ENCODE results near the gene TNF.
"Not testable (repeated sequence)": the region's sequence is repeated elsewhere in the genome, so short reads cannot be mapped to it uniquely, and the experiment has no call there.

Gene TNF

GRCh38 chr6:31586008-31586407, 10.6 kb downstream of the TNF start, which contains the start of gene LST1:
LST1 (plus strand) TSS chr6:31586277; CDS start chr6:31587300, 1,023 bp downstream.
- Mint-ChIP-seq H3K27ac (peak within 1 kb of the TSS; percentile 83), H3K4me3 (peak within 1 kb of the TSS; percentile 76), H3K4me1 (peaks cover 74% of the 10 kb centered on the region), H3K36me3 (peaks cover 47% of the 10 kb centered on the region), H3K9me3 (no peaks in the 10 kb centered on the region)
- ATAC-seq (peak; percentile 17), DNase-seq (ENCODE audit: low spot score in 2 of 2) (no peak)

- peaks cover 40% of the 10 kb centered on the region for H3K36me3 Mint-ChIP-seq
- DNase-seq (ENCODE audit: low spot score in 2 of 2) (no peak), ATAC-seq (peak; percentile 27)
- peak overlapping the region; percentile 76 for H3K4me3 Mint-ChIP-seq
- H3K27ac Mint-ChIP-seq: peak overlapping the region; percentile 83
- no peaks in the 10 kb centered on the region for H3K9me3 Mint-ChIP-seq
- peaks cover 70% of the 10 kb centered on the region for H3K4me1 Mint-ChIP-seq
Measured at GRCh38 chr6:31586599-31587281, 11.4 kb downstream of the TNF start.

DNA sequence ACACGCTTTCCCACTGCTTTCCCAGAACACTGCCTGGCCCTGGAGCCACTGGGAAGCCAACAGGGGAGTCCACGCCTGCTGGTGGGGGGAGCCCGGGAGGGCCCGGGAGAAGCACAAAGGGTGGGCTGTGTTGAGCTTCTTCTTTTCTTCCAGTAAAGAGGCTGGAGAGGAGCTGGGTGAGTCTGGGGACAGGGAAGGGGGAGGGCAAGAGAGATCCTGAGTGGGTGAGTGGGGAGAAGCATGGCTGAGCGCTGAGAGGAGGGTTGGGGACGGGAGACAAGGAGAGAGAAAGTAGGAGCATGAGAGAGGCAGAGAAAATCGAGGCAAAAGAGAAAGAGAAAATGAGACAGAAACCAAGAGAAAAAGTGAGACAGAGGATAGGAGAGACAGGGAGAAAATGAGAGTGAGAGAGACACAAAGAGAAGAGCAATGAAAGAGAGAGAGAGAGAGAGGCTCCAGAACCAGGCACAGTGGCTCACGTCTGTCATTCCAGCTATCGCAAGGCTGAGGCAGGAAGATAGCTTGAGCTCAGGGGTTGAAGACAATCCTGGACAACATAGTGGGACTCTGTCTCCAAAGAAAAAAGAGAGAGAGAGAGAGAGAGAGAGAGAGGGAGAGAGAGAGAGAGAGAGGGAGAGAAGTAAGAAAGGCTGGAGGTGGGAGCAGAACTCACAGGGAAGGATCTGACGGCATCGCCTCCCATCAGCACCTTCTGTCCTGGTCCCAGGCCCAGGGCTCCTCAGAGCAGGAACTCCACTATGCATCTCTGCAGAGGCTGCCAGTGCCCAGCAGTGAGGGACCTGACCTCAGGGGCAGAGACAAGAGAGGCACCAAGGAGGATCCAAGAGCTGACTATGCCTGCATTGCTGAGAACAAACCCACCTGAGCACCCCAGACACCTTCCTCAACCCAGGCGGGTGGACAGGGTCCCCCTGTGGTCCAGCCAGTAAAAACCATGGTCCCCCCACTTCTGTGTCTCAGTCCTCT, 12.7 kb downstream of the TNF start:
- peak; percentile 19 for ATAC-seq

DNA sequence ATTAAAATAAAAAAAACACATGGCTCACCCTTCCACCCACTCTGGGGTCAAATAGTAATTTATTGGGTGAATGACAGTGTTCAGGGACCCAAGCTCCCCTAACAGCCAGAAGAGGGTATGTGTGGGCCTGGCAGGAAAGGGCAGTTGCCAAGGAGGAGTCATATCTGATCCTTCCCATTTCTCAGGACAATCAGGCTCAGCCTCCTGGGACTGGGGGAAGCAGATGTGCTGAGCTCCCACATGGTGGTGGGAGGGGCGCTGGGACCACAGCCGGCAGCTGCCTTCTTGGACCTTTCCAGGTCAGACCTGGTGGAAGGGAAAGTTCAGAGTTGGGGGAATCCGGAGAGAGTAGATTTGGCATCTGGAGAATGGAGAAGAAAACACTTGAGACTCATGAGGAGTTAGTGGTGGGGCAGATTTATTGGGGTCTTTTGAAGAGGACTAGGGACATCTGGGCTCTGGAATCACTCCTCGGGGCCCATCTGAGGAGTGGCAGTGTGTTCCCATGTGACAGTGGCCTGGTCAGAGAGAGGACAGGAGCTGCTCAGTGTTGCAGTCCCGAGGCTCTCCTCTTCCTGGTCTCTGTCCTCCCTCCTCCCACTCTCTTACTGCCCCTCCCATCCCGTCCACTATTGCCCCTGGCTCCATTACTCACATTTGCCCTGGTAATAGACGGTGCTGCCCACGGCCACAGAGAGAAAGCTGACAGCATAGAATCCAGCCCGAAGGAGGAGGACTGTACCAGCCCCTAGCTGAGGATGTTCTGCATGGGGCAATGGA, 13.7 kb downstream of the TNF start:
- Mint-ChIP-seq H3K4me3 (peak overlapping the region; percentile 76), H3K4me1 (peaks cover 73% of the 10 kb centered on the region), H3K9me3 (no peaks in the 10 kb centered on the region), H3K27ac (peak overlapping the region; percentile 91), H3K36me3 (peaks cover 60% of the 10 kb centered on the region)
- no peak for DNase-seq (ENCODE audit: low spot score in 2 of 2)
- ATAC-seq: peak; percentile 14

More for the DNA sequence above, 12.7 kb downstream of the TNF start:
- peaks cover 51% of the 10 kb centered on the region for H3K36me3 Mint-ChIP-seq
- H3K4me1 Mint-ChIP-seq: peaks cover 67% of the 10 kb centered on the region
- DNase-seq (ENCODE audit: low spot score in 2 of 2): no peak
- H3K27ac Mint-ChIP-seq: peak overlapping the region; percentile 83
- peak overlapping the region; percentile 76 for H3K4me3 Mint-ChIP-seq
- no peaks in the 10 kb centered on the region for H3K9me3 Mint-ChIP-seq

DNA sequence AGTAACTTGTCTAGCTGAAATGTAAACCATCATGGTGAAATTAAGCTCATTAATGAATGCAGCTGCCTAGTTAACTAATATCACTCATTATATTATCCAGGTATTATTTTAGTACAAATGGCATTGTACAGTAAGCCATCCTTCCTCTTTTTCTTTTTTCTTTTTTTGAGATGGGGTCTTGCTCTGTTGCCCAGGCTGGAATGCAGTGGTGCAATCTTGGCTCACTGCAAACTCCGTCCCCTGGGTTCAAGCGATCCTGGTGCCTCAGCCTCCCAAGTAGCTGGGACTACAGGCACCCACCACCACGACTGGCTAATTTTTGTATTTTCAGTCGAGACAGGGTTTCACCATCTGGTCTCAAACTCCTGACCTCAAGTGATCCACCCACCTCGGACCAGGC, 15.3 kb downstream of the TNF start:
- Mint-ChIP-seq H3K36me3 (peaks cover 57% of the 10 kb centered on the region), H3K4me1 (peaks cover 68% of the 10 kb centered on the region), H3K4me3 (peak overlapping the region; percentile 76), H3K27ac (peak overlapping the region; percentile 91)
- DNase-seq (ENCODE audit: low spot score in 2 of 2); ATAC-seq; H3K9me3 Mint-ChIP-seq: not testable (repeated sequence)

GRCh38 chr6:31592396-31592771, 17.0 kb downstream of the TNF start:
- H3K27ac Mint-ChIP-seq: peak overlapping the region; percentile 88
- H3K4me3 Mint-ChIP-seq: peak overlapping the region; percentile 76
- H3K4me1 Mint-ChIP-seq: peaks cover 65% of the 10 kb centered on the region
- ATAC-seq (peak; percentile 27), DNase-seq (ENCODE audit: low spot score in 2 of 2) (no peak)
- peaks cover 46% of the 10 kb centered on the region for H3K36me3 Mint-ChIP-seq
- H3K9me3 Mint-ChIP-seq: no peaks in the 10 kb centered on the region

- Mint-ChIP-seq H3K4me1 (peaks cover 45% of the 10 kb centered on the region), H3K36me3 (peaks cover 19% of the 10 kb centered on the region), H3K9me3 (no peaks in the 10 kb centered on the region), H3K4me3 (no peak overlapping the region), H3K27ac (peak overlapping the region; percentile 5)
- DNase-seq (ENCODE audit: low spot score in 2 of 2) (no peak), ATAC-seq (peak; percentile 75)
Measured at GRCh38 chr6:31597006-31597405, 21.6 kb downstream of the TNF start.

DNA sequence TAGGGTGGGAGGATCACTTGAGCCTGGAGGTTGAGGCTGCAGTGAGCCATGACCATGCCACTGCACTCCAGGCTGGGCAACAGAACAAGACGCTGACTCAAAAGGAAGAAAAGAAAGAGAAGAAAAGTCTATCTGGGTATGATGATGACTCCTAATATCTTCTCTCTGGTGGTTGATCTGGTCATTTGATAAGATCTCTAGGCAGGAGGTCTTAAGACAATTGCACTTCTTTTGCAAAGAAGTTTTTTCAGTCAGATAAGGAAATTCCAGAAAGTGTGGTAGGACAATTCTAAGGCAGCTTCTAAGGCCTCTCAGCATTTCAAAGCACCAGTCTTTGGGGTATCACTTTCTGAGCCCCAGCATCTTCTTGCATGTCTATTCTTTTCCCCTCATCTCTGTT, 32.0 kb downstream of the TNF start:
- no peak for DNase-seq (ENCODE audit: low spot score in 2 of 2)
- Mint-ChIP-seq H3K9me3 (no peaks in the 10 kb centered on the region), H3K4me3 (no peak overlapping the region), H3K36me3 (no peaks in the 10 kb centered on the region), H3K4me1 (no peaks in the 10 kb centered on the region), H3K27ac (no peak overlapping the region)
- peak; percentile 36 for ATAC-seq

- peaks cover 1% of the 10 kb centered on the region for H3K4me1 Mint-ChIP-seq
- no peak overlapping the region for H3K27ac Mint-ChIP-seq
- DNase-seq (ENCODE audit: low spot score in 2 of 2): no peak
- ATAC-seq: no peak
- H3K9me3 Mint-ChIP-seq: no peaks in the 10 kb centered on the region
- H3K36me3 Mint-ChIP-seq: no peaks in the 10 kb centered on the region
- H3K4me3 Mint-ChIP-seq: no peak overlapping the region
Measured at GRCh38 chr6:31609519-31610406, 34.4 kb downstream of the TNF start.

DNA sequence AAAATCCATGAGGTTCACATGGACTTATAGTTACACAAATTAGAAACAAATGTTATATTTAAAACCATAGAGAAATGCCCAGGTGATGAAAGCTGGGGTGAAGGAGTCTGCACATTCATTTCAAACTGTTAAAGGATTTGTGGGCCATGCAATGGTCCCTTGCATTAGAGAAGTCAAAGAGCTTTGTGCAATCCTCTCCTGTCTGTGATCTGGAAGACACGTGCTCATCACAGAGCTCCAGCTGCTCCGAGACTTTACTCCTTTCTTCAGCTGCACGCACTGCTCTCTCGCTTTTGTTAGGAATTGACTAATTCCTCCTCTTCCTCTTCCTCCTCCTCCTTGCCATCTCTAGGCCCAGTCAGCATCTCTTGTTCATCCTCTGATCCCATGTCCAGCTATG, 35.6 kb downstream of the TNF start:
- Mint-ChIP-seq H3K9me3 (no peaks in the 10 kb centered on the region), H3K36me3 (no peaks in the 10 kb centered on the region), H3K27ac (no peak overlapping the region), H3K4me1 (peaks cover 13% of the 10 kb centered on the region), H3K4me3 (no peak overlapping the region)
- DNase-seq (ENCODE audit: low spot score in 2 of 2) (no peak), ATAC-seq (no peak)

DNA sequence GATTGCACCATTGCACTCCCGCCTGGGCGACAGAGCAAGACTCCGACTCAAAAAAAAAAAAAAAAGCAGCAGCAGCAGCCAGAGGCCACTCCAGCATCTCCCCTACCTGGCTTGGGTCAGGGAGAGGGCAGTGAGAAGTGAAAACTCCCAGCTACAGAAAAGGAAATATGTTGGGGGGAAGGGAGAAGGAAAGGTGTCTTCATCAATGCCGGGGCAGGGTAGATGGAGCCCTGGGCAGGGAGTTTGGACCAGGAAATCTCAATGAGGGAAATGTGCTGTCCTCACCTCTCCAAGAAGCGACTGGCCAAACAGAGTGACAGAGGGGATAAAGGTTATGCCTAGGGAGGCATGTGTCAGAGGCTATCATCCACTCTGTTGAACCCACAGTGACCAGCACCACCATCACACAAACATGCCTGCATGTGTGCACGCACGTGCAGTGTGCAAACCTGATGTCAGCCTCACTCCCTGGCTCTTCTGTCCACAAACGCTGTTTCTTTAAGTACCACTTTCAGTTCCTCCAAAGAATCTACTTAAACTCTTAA, 38.8 kb downstream of the TNF start:
- no peaks in the 10 kb centered on the region for H3K9me3 Mint-ChIP-seq
- no peak overlapping the region for H3K27ac Mint-ChIP-seq
- no peaks in the 10 kb centered on the region for H3K36me3 Mint-ChIP-seq
- H3K4me1 Mint-ChIP-seq: peaks cover 16% of the 10 kb centered on the region
- no peak for DNase-seq (ENCODE audit: low spot score in 2 of 2)
- H3K4me3 Mint-ChIP-seq: no peak overlapping the region
- no peak for ATAC-seq

GRCh38 chr6:31614684-31615578, 39.6 kb downstream of the TNF start, which contains the start of gene AIF1:
AIF1 (plus strand) TSS chr6:31615234; CDS start chr6:31615330, 96 bp downstream.
- ATAC-seq (no peak), DNase-seq (ENCODE audit: low spot score in 2 of 2) (no peak)
- Mint-ChIP-seq H3K4me3 (peak within 1 kb of the TSS; percentile 55), H3K36me3 (peaks cover 5% of the 10 kb centered on the region), H3K27ac (peak within 1 kb of the TSS; percentile 74), H3K9me3 (no peaks in the 10 kb centered on the region), H3K4me1 (peaks cover 16% of the 10 kb centered on the region)

- Mint-ChIP-seq H3K4me1 (peaks cover 16% of the 10 kb centered on the region), H3K9me3 (no peaks in the 10 kb centered on the region), H3K27ac (peak overlapping the region; percentile 74), H3K4me3 (peak overlapping the region; percentile 55), H3K36me3 (peaks cover 11% of the 10 kb centered on the region)
- ATAC-seq: no peak
- DNase-seq (ENCODE audit: low spot score in 2 of 2): no peak
Measured at GRCh38 chr6:31615748-31616147, 40.4 kb downstream of the TNF start.
